ENCODE measurements around the gene TUBGCP2. TPM values are rescaled to one million over a fixed set of nuclear protein-coding genes. Genes with fewer than 3 reads are reported as not detected.

TUBGCP2 gene, protein sequence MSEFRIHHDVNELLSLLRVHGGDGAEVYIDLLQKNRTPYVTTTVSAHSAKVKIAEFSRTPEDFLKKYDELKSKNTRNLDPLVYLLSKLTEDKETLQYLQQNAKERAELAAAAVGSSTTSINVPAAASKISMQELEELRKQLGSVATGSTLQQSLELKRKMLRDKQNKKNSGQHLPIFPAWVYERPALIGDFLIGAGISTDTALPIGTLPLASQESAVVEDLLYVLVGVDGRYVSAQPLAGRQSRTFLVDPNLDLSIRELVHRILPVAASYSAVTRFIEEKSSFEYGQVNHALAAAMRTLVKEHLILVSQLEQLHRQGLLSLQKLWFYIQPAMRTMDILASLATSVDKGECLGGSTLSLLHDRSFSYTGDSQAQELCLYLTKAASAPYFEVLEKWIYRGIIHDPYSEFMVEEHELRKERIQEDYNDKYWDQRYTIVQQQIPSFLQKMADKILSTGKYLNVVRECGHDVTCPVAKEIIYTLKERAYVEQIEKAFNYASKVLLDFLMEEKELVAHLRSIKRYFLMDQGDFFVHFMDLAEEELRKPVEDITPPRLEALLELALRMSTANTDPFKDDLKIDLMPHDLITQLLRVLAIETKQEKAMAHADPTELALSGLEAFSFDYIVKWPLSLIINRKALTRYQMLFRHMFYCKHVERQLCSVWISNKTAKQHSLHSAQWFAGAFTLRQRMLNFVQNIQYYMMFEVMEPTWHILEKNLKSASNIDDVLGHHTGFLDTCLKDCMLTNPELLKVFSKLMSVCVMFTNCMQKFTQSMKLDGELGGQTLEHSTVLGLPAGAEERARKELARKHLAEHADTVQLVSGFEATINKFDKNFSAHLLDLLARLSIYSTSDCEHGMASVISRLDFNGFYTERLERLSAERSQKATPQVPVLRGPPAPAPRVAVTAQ
- total RNA-seq (2014; rRNA removed; shearing (Covaris generic)) = 49.1 and 54.5 TPM in 2 replicates

DNA sequence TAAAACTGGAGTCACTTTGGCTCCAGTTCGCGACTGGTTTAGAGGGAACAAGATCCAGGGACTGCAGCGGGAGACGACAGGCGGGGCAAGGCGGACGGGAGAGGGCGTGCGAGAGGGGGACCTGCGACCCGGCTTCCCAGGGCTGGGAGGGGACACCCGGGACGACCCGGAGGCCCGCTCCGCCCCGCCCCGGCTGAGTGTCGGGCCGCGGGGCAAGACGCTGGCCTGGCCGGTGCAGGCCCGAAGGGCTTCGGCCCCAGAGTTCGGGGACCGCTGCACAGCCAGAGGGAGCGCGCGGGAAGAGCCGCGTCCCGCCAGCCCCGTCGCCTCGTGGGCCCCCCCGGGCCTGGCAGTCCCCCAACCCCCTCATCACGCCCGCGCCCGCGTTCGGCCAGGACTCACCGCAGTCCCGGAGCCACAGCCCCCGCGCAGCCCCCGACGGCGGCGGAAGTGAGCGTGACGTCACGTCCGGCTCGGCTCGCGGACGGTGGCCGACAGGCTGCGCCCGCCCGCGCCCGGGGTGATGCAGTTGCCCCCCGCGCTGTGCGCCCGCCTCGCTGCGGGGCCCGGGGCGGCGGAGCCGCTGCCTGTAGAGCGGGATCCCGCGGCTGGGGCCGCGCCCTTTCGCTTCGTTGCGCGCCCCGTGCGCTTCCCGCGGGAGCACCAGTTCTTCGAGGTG is at the start of gene TUBGCP2, which contains the start of gene ZNF511:
TUBGCP2 (minus strand) TSS at position 452 of the 679 bp plus-strand sequence. CDS start 5,931 bp downstream, outside the sequence.
ZNF511 (plus strand) TSS at position 494 of the 679 bp plus-strand sequence; CDS start at position 524, 30 bp downstream.
- DNase-seq (ENCODE audit: low spot score) = peak; percentile 68

DNA sequence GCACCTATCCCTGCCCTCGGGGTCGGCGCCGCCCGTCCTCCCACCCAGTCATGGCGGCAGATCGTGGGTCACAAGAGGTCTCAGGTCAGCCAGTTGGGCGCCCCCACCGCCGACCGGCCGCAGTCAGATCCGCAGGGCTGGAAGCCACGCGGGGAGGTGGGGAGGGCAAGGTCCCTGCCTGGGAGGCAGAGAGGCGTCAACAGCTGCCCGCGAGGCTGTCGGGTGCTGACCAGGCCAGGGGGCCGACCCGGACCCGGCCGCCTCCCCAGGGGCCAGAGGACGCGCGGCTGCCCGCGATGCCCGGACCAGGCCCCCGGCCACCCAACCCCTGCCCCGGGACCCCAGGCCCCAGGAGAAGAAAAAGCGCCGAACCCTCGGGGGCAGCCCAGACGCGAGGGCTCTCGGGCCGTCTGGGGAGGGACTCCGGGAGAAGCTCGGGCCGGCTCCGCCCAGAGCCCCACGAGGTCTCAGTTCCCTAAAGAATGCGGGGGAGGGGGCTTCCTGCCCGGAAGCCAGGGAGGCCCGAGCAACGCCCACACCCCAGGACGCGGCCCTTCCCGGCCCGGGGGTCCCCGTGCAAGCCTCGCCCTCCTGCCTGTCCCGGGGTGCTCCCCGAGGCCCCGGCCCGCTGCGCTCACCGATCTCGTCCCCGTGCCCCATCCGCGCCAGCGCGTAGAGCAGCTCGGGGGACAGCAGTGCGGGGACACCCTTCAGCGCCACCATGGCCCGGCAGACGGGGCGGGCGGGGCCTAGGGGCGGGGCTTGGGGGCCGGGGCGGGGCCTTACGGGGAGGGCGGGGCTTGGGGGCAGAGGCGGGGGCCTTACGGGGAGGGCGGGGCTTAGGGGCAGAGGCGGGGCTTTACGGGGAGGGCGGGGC is 48.9 kb upstream of the TUBGCP2 start, which contains the start of gene FUOM:
FUOM (minus strand) TSS at position 735 of the 877 bp plus-strand sequence; CDS start at position 723, 12 bp downstream.
- DNase-seq (ENCODE audit: low spot score) = no peak

DNA sequence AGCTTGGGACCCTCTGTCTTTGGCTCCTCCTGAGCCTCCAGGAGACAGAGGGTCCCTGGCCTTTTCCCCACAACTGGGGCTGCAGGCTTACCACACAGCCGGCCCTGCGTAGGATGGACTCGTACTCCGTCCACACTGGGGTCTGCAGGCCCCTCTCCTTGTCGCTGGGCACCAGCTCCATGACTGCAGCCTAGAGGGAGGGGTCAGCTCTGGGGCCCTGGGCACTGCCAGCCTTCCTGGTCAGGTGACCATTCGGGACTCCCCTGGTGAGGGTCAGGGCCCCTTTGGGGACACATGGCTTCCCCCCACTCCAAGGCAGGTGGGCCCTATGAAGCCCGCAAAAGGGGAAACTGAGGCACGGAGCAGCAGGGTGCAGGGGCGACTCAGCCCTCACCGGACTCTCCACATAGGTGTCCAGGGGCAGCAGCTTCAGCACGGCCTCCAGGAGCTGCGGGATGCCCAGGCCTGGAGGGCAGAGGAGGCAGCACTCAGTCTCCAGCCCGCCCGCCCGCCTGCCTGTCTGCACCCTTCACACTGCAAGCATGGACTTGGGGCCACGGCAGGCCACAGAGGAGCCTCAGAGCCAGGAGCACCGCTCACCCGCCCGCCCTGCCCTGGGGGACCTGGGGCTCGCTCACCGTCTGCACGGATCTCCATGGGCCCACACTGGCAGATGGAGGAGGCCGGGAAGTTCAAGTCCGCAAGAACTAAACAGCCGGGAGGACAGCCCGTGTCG is 48.0 kb upstream of the TUBGCP2 start:
- no peak for DNase-seq (ENCODE audit: low spot score)

DNA sequence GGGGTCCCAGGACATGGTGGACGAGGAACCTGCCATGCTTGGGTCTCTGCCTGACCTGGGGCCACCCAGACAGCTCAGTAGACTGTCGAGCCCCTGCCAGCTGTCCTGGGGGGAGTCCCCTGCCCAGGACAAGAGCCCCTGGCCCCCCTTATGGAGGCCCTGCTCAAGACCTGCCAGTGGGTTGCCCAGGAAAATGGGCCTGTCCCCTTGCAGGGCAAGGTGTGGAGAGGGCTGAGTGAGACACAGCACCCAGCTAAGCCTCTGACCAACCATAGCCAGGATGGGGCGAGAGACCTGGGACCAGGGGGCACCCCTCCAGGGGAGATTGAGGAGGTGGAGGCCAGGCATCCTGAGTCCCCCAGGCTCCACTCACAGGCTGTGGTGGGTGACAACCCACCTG is 47.3 kb upstream of the TUBGCP2 start:
- no peak for DNase-seq (ENCODE audit: low spot score)

DNA sequence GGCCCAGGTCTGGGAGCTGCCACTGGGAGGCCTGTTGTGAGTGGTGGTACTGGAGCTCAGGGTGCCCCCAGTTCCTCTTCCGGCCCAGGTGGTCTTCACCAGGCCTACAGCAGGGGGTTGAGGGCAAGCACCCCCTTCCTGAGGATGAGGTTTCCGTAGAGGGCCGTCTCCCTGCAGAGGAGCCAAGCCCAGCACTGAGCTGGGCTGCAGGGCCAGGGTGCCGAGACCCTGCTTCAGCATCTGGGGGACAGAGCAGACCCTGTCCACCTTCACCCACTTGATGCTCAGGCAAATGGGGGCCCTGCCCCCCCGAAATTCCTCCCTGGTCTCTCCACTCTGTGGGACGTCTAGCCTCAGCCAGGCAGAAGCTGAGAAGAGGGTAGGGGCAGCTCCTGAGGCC is 46.6 kb upstream of the TUBGCP2 start:
- no peak for DNase-seq (ENCODE audit: low spot score)

DNA sequence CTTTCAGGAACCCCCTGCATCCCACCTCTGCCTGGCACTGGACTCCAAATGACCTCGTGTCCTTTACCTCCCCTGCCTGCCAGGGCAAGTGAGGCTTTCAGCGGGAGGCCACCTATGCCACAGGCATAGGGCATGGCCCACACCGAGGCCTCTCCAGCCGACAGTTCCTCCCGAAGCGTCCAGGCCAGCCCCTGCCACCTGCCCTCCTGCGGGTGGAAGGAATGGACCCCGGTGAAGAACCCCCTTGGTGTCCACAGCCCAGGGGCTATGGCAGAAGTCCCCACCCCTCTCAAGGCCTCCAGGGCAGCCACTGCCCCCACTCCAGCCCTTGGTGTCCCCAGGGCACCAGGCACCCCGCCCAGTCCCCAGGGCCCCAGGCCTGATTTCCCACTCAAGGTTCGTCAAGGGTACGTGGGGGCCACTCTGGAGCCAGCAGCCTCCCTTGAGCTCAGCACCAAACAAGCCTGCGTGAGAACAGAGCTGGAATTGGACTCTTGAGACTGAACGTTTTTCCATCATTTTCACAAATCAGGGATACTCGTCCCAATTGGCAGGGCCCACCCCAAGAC is 46.1 kb upstream of the TUBGCP2 start:
- DNase-seq (ENCODE audit: low spot score) = no peak

DNA sequence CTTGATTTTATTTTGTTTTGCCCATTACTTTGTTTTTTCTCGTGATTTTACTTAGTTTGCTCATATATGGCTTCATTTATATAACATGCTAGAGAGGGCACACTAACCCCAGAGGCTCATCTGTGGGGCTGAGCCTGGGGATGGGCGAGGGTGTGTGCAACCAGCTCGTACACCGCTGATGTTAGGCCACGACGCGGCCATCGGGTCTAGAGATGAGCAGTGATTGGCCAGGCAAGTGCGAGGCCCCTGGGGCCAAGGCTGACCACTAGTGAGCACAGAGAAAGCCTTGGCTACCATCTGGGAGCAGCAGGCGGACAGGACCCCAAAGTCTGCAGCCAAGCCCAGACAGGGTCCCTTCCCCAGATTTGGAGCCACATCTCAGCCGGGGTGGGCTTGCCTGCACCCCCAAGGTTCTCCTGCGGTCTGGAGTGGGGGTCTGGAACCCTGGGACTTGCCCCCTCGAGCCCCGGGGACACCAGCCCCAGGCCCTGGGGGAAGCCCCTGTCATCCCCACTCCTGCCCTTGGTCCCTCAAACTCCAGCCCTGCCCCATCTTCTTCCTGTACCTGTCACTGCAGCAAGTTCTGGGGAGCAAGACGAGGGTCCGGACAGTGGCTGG is 45.4 kb upstream of the TUBGCP2 start:
- no peak for DNase-seq (ENCODE audit: low spot score)

DNA sequence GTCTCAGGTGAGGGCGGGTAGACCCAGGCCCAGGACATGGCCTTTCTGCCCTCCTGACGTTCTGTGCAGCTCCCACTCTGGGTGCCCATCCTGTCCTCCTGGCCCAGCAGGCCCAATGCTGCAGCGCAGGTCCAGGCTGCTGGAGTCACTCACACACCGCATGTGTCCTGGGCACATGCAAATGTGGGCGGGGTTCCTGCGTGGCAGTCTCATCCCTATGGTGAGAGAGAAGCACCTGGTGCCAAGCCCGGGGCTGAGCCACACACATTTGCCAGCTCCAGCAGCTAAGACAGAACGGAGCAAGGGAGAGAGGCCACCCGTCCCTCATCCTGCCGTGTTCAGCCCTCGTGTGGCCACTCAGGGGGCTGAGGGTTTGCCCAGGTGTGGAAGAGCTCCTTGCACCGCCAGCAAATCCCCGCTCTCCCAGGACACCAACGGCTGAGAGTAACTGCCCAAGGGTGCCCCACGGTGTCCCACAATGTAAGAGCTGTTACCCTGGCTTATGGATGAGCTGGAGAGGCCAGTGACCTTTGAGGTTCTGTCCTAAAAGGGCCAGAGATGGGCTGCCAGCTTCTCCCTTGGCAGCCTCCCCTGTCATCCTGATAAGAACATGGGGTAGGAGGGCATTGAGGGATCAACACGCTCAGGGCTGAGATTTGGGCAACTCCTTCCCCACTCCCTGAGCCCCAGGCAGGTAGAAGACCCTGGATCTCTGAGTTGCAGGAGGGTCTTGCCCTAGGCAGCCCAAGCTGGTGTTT is 44.7 kb upstream of the TUBGCP2 start:
- DNase-seq (ENCODE audit: low spot score) = no peak

DNA sequence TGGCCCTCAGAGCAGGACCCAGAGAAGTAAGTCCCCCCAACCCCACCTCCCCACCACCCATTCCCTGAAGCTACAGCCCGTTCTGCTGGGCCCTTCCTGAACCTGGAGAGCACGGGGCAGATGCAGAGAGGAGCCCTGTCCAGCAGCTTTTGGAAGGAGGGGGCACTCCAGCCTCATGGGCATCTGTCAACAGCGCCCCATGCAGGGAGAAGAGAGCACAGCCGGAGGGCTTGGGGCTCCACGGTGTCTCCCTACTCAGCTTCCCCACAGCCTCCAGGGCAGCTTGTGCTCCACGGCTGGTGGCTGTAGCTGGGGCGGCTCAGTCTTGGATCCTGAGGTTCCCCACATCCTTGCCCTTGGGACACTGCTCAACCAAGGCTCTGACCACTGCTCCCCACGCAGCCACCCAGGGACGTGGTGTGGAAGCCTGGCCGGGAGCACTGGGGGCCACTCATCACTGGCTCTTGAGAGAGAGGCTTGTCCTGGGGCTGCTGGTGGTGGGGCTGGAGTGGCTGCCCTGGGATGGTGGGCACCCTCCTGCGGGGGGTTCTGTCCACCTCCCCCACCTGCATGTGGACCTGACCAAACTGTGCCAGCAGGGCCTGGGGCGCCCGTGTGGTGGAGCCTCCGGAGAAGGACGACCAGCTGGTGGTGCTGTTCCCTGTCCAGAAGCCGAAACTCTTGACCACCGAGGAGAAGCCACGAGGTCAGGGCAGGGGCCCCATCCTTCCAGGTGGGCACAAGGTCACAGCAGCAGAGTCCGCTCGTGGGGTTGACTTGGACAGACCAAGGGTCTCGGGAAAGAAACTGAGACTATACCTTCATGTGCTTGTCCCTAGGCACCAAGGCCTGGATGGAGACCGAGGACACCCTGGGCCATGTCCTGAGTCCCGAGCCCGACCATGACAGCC is 43.0 kb upstream of the TUBGCP2 start:
- no peak for DNase-seq (ENCODE audit: low spot score)

DNA sequence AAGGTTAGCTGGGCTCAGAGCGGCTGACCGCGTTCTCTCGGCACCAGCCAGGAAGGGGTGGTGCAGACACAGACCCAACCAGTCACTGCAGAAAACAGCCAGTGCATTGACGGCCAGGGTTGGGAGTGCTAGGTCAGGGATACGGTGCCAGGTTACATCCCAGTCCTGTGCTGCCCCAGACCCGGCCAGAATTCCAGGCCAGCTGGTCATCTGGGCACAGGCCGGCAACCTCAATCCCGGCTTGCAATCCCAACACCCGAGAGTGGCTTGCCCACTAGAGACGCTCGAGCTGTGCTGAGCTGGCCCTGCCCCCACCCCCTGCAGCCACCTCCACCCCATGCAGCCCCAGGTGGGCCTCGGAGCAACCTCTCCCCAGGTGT is 42.3 kb upstream of the TUBGCP2 start:
- no peak for DNase-seq (ENCODE audit: low spot score)

DNA sequence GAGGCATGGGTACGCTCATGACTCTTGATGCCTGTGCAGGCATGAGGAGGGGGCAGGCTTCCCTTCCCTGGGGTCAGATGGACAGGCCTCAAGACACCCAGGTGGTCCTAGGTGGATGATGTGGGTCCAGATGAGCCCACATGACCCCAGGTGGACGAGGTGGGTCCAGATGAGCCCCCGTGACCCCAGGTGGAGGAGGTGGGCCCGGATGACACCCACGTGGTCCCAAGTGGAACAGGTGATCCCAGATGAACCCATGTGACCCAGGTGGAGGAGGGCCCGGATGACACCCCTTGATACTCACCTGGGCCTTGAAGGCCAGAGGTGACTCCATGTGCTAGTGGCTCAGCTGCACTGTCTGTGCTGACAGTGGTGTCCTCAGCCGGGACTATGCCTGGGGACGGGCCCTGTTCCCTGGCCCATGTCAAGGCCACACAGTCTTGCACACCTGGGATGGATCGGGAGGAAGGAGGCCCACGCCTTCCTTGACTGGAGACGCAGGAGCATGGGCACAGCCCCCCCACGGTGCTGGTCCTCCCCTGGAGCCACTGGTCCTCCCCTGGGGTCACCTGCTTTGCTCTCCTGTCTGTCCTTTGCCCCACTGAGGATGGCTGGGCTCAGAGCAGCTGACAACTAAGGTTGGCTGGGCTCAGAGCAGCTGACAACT is 41.7 kb upstream of the TUBGCP2 start:
- no peak for DNase-seq (ENCODE audit: low spot score)

DNA sequence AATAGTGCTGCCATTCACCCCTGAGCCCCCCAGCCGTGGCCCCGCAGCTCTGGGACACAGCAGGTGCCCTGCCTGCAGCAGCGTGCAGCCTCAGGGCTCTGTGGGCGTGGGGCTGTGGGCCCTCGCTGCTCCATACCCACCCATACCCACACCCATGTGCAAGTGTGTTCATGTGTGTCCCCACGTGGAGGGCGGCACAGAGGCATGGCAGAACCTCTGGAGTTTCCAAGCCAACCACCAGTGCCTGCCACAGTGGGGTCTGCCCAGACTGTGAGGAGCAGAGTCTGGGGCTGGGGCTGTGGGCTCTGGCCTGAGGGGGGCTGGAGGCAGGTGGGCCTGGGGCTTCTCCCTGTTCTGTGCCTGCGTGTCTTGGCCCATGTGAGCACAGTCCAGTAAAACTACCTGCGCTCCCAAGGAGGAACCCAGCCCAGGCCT is 40.9 kb upstream of the TUBGCP2 start:
- no peak for DNase-seq (ENCODE audit: low spot score)

DNA sequence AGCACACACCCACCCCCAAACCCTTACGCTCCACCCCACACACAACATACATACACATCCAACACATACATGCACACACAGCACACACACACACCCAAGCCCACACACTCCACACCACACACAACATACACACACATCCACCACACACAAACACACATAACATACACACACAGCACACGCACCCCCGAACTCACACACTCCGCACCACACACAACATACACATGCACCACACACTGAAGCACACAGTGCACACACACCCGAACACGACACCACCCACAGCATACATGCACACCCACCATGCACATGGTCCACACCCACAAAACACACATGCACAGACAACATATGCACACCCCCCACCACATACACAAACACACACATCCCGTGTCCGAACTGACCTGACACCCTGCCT is 40.5 kb upstream of the TUBGCP2 start:
- DNase-seq (ENCODE audit: low spot score) = no peak

DNA sequence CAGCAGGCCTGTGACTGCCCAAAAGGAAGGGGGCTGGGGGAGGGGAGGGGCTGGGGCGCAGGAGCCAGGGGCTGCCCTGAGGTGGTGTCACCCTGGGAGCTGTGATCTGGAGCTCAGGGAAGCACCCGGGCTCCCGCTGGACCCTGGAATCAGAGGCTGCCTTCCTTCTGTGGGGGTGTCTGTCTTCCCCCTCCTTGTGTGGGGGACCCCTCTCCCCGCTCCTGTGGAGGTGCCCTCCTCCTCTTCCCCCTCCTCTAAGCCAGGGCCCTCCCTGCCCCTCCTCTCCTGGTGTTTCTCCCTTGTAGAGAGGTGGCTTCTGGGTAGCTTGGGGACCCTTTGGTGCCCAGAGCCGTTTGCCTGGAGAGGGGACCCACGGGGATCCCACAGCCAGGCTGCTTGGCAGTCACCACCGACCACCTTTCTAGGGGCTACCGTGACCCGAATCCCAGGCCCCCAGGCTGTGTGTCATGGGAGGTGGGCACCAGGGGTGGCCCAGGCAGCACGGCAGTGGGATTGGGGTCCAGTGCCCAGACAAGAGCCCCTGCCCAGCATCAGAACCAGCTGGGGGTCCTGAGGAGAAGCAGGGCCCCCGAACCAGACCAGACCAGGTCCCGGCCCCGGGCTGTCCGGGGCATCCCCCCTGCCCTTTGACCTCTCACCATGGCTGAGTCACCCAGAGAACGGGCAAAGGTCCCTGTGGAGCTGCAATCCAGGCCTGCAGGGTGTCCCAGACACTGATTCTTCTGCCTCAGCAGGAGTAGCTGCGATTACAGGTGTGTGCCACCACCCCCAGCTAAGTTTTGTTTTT is 39.2 kb upstream of the TUBGCP2 start:
- DNase-seq (ENCODE audit: low spot score) = no peak

DNA sequence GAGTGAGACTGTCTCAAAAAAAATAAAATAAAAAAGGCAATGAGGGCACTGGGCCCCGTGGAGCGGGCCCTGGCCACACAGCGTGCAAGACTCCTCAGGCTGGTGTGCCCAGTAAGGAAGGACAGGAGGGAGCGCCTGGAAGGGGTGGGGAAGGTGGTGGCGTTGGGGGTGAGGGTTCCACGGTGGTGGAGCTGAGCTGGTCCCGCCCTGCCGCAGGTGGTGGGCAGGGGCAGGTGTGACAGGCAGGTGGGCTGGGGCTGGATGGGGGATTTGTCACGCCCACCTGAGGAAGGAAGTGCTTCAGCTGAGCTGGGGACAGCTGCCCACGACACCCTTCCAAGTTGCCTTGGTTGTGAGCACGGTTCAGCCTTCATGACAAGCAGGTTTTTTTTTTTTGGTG is 37.7 kb upstream of the TUBGCP2 start:
- DNase-seq (ENCODE audit: low spot score) = no peak

DNA sequence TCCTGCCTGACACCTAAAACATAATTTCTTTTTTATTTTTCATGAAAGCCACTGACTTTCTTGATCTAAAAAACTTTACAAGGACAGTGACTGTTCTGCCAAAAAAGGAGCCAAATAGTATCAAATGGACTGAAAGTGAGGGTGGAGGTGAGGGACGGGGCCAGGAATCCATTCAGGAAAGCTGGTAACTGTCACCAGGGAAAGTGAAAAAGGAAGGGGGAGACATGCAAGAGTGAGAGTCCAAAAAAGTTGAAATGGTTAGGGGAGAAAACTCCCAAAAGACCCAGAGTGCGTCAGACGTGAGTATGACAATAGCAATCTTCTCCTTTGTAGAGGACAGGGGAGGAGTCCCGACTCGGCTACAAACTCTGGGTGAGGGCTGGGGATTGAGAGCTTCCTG is 35.6 kb upstream of the TUBGCP2 start:
- DNase-seq (ENCODE audit: low spot score) = no peak
